ENCODE results near the gene AGAP2.

DNA sequence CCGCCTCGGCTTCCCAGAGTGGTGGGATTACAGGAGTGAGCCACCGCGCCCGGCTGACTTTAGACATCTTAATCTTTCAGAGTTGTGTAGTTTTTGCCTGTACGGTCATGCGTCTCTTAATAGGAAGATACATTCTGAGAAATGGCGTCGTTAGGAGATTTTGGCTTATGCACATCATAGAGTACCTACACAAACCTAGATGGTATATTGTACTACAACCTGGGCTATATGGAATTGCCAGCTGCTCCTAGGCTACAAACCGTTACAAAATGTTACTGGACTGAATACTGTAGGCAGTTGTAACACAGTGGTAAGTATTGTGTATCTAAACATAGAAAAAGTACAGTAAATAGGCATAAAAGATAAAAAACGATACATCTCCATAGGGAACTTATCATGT is 45.3 kb upstream of the AGAP2 start:
- TF ChIP-seq, protein P1, sequence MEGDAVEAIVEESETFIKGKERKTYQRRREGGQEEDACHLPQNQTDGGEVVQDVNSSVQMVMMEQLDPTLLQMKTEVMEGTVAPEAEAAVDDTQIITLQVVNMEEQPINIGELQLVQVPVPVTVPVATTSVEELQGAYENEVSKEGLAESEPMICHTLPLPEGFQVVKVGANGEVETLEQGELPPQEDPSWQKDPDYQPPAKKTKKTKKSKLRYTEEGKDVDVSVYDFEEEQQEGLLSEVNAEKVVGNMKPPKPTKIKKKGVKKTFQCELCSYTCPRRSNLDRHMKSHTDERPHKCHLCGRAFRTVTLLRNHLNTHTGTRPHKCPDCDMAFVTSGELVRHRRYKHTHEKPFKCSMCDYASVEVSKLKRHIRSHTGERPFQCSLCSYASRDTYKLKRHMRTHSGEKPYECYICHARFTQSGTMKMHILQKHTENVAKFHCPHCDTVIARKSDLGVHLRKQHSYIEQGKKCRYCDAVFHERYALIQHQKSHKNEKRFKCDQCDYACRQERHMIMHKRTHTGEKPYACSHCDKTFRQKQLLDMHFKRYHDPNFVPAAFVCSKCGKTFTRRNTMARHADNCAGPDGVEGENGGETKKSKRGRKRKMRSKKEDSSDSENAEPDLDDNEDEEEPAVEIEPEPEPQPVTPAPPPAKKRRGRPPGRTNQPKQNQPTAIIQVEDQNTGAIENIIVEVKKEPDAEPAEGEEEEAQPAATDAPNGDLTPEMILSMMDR (tag by site-specific recombination; IDR thresholded peaks at IDR 0.05), result no peak
- TF ChIP-seq ZNF302 (tag by site-specific recombination; IDR thresholded peaks at IDR 0.05; ENCODE audit: low read depth), result no peak
- TF ChIP-seq, protein P2, sequence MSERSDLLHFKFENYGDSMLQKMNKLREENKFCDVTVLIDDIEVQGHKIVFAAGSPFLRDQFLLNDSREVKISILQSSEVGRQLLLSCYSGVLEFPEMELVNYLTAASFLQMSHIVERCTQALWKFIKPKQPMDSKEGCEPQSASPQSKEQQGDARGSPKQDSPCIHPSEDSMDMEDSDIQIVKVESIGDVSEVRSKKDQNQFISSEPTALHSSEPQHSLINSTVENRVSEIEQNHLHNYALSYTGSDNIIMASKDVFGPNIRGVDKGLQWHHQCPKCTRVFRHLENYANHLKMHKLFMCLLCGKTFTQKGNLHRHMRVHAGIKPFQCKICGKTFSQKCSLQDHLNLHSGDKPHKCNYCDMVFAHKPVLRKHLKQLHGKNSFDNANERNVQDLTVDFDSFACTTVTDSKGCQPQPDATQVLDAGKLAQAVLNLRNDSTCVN (tag by site-specific recombination; optimal IDR thresholded peaks at IDR 0.05), result no peak
- no peak for TF ChIP-seq TCF7L2 (IDR thresholded peaks at IDR 0.05; ENCODE audit: borderline replicate concordance, low read depth, low read length)
- TF ChIP-seq ZNF610 (tag by site-specific recombination; IDR thresholded peaks at IDR 0.05; ENCODE audit: borderline replicate concordance), result no peak
- no peak for TF ChIP-seq SCRT1 (tag by site-specific recombination; IDR thresholded peaks at IDR 0.05; ENCODE audit: borderline replicate concordance)
- no peak for TF ChIP-seq SETDB1 (IDR thresholded peaks at IDR 0.05; ENCODE audit: insufficient read length, low read length)
- no peak for TF ChIP-seq MYNN (tag by site-specific recombination; IDR thresholded peaks at IDR 0.05; ENCODE audit: borderline replicate concordance)
- no peak for TF ChIP-seq ZXDB (tag by site-specific recombination; IDR thresholded peaks at IDR 0.05)
- TF ChIP-seq KLF8 (tag by site-specific recombination; IDR thresholded peaks at IDR 0.05), result no peak
- TF ChIP-seq ZNF529 (tag by site-specific recombination; IDR thresholded peaks at IDR 0.05; ENCODE audit: insufficient replicate concordance), result no peak
